Stimulated activated CD4-positive, alpha-beta T cell treated with anti-CD3 and anti-CD28 coated beads, Interleukin-12 subunit alpha, Interleukin-12 subunit beta, amount 100 ng/mL, for 48 hours (primary cell): ENCODE data around the gene MDP1.
"Not testable (repeated sequence)": the region's sequence is repeated elsewhere in the genome, so short reads cannot be mapped to it uniquely, and the experiment has no call there.

ENCODE experiments used
- DNase-seq, 3 donors: peaks; one replicate each; pipeline ENCODE4 v3.0.0-alpha.2; 2020; ENCODE audit warnings: low read depth in 2 of 3, low spot score in 1 of 3

MDP1 gene

DNA sequence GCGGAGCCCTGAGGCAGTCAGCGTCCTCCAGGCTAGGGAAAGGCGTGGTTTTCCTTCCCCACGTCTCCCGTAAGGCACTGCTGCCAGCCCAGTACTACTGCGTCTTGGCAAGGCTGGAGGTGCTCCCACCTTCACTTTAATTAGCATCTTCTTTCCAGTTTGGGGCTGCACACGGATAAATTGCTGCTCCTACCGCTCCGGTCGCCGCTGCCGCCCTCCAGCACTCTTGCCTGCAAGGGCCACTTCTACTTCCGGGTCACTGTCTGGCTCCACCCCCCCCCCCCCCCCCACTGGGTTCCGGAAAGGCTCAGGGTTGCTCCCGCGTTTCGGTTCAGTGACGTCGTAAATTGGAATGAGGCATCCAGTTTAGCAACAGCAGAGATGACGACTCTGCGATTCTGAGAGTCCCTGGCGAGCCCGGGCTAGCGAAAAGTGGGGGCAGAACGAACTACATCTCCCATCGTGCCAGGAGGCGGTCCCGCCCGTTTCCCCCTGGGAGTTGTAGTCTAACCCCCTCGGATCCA lies 16.3 kb upstream of the MDP1 start, which contains the start of gene NEDD8:
Gene NEDD8 (minus strand): TSS at position 247 of the 524 bp plus-strand sequence. CDS start 100 bp downstream, at position 147.
- peak; percentile 86 to 90 (median 90) for DNase-seq

DNA sequence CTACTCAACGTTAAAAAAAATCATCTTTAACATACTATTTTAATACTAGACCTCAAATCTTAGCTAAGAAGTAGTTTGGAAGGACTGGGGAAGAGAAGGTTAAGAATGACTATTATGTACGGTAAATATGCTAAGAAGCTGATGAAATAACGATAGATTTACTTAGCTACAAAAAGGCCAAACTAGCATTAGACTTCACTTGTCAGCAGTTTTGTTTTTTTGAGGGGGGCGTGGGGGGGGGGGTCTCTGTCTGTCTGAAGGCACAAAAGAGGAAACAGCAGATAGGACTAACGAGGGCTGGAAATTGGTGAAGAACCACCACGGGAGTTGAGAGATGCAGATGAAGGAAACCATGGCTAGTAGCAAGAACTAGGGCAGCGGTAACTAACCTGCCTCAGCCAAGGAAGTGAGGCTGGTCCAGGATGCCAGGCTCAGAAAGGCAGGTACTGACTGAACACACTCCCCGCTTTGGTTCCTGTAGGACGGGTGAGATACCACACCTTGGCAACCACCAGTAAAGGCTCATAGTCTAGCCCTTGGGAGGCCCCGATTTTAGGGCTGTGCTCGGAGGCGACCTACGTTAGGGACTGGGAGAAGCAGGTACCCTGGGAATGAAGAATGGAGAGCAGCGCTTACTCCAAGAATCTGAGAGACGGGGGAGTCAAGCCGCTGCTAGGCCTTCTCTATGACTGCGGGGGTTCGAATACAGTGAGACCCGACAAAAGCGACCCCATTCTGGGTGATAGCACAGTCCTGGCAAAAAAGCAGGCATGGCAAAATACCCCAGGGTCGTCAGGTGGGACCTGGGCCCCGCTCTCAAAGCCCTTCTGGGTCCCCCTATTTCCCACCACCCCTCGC lies 15.6 kb upstream of the MDP1 start:
- DNase-seq = no peak

DNA sequence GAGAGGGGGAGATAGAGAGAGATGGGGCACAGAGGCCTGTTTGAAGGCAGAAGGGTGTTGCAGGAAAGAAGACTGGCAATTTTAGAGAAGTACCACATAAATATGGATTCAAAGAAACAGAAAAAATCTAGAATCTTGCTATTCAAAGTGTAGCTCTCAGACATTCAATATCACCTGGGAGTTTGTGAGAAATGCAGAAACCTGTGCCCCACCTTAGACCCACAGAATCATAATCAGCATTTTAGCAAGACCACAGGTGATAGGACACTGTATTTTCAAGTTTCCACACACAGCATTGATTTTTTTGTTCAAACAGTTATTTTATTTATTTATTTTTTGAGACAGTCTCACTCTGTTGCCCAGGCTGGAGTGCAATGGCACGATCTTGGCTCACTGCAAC lies 13.0 kb upstream of the MDP1 start:
- DNase-seq = no peak

DNA sequence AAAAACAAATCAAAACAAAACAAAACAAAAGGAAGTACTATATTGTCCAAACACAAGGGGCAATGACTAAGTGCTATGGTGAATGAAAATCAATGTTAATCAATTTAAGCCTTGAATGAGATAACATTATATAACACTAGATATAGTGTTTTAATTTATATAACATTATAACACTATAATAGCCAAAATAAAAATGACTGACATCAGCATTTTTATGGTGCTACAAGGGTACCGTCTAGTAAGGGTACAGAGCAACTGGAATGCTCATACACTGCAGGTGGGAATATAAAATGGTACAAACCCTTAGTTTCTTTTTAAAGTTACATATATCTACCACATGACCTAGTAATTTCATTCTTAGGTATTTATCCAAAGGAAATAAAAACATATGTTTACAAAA lies 10.6 kb upstream of the MDP1 start:
- no peak for DNase-seq

DNA sequence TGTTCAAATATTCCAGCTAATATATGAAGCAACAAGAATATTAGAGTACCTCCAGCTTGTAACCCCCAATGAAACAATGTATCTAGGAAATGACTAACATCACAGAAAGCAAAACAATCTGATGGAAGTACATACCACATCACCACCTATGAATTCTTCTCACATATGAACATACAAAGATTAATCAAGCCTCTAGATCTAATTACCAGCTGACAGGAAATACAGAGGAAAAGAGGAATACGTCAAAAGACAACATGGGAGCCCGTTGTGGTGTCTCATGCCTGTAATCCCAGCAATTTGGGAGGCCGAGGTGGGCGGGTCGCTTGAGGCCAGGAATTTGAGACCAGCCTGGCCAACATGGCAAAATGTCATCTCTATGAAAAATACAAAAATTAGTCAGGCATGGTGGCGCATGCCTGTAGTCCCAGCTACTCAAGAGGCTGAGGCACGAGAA lies 8.8 kb upstream of the MDP1 start:
- no peak for DNase-seq

DNA sequence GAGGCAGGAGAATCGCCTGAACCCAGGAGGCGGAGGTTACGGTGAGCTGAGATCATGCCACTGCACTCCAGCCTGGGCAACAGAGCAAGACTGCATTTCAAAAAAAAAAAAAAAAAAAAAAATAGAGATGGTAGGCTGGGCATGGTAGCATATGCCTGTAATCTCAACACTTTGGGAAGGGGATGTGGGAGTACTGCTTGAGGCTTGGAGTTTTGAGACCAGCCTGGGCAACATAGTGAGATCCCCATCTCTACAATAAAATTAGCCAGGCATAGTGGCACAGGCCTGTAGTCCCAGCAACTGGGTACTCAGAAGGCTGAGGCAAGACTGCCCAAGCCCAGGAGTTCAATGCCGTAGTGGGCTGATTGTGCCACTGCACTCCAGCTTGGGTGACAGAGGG lies 7.1 kb upstream of the MDP1 start:
- DNase-seq = not testable (repeated sequence)

DNA sequence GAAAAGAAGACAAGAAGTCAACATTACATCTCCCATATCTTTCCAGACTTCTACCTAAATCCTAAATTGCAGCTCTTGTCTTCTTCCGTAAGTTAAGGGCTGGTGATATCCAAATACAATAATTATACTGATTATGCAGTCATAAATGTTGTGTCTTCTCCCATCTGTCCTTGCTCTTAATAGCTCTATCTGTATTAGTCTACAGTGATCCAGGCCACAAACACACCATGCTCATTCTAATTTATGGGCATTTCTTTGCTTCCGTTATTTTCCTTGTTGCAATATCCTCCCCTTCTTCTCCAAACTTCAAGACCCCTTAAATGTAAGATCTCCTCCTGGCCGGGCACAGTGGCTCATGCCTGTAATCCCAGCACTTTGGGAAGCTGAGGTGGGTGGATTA lies 3.7 kb upstream of the MDP1 start:
- DNase-seq = no peak

DNA sequence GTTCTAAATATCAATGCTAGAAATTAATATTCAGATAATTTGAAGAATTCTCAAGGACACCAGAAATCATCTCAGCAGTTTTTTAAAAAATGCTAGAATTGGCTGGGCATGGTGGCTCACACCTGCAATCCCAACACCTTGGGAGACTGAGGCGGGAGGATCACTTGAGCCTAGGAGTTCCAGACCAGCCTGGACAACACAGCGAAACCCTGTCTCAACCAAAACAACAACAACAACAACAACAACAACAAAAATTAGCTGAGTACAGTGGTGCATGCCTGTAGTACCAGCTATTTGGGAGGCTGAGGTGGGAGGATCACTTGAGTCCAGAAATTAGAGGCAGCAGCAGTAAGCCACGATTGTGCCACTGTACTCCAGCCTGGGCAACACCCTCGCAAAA lies 3.2 kb upstream of the MDP1 start:
- DNase-seq = no peak

DNA sequence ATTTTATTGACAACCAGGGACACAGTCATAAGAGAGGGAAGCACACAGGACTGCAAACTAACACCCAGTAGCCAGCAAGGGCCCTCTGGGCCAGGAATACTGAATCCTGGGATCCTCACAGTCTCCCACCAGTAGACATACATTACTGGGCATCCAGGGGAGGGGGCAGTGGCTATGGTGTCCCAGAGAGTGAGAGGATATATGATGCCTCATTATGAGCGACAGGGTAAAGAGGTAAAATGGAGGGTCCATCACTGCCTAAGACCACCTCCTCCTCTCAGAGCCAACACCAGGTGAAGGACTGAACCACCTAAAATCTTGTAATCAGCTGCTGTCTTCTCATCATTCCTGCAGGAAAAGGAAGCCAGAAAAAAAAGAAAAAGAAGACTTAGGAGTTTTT lies 1.0 kb upstream of the MDP1 start:
- DNase-seq = not testable (repeated sequence)

DNA sequence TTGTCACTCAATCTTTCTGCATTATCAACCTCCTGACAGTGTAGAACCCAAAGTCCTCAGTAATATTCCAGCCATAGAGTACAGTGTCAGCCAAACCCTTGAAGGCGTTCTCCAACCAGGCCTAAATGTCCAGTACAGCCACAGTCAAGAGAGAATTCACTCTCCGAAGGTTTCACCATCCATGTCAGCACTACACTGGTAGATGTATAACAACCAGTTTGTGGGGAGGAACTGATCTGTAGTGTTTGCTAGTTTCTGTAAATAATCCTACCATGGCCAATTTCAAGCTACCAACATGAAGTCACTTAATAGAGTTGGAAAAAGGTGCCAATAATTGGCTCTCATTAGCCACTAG lies 456 bp upstream of the MDP1 start:
- no peak for DNase-seq

DNA sequence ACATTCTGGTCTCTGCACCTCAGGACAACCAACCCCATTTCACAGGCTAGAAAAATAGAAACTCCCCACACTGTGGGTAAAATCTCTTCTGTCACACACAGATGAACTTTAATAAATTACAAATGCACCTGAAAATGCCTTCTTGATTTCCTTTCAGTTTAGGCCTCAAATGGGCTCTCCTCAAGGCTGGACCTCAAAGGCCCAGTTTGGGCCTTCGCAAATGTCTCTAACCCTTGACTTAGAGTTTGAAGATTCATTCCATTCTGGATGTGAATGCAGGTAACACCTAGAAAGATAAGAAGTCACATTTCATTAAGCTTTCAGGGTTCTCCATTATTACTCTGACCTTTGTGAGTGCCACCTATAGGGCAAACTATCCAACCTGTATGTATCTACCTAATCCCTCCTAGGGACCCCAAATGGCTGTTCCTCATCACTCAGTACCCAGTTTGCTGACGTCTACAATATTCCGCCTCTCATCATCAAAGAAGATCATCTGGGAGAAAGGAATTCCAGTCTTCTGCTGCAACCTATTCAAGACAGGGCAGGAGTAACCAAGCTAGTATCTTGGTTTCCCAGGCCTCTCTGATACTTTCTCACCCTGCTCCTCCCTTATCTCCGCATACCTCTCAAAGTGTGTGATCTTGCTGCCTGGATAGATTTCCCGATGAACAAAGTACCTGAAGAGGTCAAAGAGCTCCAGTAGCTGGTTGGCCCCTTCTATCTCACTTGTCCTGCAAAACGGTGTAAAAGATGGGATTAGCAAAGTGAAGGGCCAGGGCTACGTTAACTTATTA lies 1.8 kb downstream of the MDP1 start:
- DNase-seq = no peak

DNA sequence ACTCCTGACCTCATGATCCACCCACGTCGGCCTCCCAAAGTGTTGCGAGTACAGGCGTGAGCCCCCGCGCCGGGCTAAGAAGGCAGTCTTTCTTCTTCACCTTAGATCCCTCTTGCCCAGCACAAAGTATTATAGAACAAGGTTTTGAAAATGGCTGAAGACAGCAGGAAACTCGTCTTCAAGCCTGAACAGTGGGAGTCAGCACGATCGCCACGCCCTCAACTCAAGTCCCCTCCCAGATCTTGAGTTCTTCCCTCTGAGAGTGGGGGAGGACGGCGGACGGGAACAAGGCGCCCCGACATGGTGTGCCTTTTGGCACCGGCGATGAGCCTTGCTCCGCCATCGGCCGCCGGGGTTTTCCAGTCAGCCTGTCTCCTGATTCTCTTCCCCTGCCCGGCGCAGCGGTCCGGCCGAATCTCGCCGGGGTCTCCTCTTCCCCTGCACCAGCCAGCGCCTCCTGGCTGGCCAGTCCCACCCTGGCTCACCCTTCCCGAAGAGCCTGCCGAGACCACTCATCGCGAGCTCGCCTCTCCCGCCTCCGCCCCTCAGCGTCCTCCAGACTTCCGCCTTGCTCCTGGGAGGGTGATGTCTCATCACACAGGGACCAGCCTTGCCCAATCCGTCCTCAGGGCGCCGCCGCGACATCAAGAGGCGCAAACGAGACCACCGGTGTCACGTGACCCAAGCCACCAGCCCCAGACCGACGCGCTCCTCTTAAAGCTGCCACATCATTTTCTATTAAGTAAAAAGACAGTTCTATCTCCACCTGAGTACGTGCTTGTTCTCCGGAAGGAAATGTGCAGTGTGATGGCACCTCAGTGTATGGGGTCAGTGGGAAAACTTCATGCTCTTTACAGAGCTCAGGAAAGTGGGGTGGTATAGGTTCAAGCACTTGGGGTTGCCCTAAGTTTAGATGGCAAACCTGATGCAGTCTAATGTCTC lies 2.7 kb downstream of the MDP1 start, which contains the start of gene CHMP4A:
Gene CHMP4A (minus strand): TSS at position 565 of the 942 bp plus-strand sequence. CDS start 49 bp downstream, at position 516.
- peak; percentile 94 to 97 (median 97) for DNase-seq

DNA sequence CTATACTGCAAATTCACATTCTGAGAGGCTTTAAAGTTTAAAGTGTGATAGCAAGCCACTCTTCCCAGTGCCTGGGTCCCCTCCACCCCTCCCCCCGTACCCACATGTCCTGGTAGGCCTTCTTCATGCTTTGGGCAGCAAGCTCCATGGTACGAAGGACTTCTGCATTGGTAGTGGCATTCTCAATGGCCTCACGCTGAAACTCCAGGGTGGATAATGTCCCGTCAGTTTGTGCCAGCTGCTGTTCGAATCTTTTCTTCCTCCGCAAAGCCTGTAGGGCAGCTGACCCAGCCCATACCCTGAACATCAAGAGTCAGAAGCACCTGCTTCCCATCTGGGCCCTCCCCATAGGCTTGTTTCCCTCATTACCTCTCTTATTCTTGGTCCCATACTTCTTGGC lies 4.6 kb downstream of the MDP1 start:
- DNase-seq = no peak

DNA sequence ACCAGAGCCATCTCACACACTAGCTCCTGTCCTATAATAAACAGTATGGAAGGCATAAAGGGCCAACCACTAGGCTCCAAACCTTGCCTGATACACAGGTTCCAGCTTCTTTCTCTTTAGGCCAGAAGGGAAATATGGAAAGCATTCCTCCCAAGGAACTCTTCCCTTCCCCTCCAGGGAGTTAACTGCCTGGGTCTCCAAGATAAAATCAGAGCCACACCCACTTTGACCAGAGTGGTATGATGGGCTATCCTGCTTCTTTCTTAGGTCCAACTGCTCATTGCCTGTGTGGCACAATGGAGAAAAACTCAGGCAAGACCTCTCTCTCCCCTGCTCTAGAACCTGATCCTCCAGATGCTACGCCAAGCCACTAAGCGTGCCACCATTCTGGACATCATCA lies 8.2 kb downstream of the MDP1 start:
- no peak for DNase-seq

DNA sequence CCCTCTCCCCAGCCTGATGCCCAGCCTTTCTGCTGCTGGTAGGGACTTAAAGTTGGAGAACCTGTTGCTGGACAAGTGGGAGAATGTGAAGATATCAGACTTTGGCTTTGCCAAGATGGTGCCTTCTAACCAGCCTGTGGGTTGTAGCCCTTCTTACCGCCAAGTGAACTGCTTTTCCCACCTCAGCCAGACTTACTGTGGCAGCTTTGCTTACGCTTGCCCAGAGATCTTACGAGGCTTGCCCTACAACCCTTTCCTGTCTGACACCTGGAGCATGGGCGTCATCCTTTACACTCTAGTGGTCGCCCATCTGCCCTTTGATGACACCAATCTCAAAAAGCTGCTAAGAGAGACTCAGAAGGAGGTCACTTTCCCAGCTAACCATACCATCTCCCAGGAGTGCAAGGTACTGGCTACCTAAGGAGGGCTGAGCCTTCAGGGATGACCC lies 8.7 kb downstream of the MDP1 start:
- DNase-seq = no peak

DNA sequence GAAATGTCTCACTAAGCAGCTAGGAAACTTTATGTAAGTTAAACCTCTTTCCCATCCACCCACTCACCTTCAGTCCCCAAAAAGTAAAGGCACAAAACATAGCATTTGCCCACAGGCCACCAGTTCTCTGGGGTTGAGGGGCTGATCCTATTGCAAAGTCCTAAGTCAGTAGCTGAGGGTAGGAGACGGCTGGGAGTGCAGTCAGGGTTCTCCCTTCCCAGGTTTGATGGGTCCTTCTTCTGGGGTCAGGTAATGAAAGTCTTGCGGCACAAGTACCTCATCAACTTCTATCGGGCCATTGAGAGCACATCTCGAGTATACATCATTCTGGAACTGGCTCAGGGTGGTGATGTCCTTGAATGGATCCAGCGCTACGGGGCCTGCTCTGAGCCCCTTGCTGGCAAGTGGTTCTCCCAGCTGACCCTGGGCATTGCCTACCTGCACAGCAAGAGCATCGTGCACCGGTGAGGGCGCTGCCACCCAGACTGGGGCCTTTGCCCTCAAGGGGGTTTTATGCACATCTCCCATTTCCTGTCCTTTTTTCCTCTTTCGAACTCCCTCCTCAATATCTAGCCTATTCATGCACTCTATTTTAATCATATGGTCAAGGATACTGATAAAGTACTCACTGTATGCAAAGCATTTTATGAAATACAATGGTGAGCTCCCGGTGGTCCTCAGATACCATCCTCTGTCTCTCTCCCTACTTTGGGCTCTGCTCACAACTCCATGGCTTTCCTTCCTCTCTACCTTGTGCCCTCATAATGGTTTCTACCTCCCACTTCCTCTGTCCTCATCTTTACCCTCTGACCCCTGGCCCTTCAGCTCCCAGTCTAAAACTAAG lies 9.4 kb downstream of the MDP1 start:
- no peak for DNase-seq

DNA sequence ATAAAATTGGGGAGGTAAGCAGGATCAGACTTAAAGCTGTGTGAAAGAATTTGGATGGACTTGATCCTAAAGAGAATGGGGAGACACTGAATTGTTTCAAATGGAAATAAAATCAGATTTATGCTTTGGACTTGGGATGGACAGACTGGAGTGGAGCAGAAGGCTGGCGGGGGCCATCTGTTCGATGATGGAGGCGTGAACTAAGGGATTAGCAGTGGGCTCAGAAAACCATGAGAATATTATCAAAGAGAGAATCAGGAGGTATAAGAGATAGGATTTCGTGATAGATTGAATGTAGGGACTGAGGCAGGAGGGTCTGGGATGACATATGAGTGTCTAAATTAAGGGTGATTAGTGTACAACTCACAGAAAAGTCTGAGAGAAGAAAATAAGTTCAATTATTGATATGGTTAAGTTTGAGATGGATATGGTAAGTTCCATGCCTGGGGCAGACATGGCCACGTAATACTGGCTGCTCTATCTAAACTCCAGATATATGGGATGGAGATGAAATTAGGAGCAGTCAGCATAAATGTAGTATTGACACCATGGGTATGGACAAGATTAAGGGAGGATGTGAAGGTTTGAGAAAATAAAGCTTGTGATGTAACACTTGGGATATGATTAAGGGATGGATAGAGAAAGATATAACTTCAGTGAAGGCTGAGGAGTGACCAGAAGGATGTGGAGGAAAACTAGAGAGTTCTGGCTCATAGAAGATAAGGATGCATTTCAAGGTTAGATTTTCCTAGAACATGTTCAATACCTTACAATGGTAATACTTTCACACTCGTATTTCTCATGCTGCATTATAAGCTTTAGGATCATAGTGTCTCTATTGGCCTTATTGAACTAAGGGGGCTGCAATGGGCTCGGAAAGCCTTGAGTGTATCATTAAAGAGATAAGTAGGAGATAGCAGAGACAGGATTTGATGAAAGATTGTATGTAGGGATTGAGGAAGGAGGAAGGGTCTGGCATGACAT lies 11.4 kb downstream of the MDP1 start:
- no peak for DNase-seq

DNA sequence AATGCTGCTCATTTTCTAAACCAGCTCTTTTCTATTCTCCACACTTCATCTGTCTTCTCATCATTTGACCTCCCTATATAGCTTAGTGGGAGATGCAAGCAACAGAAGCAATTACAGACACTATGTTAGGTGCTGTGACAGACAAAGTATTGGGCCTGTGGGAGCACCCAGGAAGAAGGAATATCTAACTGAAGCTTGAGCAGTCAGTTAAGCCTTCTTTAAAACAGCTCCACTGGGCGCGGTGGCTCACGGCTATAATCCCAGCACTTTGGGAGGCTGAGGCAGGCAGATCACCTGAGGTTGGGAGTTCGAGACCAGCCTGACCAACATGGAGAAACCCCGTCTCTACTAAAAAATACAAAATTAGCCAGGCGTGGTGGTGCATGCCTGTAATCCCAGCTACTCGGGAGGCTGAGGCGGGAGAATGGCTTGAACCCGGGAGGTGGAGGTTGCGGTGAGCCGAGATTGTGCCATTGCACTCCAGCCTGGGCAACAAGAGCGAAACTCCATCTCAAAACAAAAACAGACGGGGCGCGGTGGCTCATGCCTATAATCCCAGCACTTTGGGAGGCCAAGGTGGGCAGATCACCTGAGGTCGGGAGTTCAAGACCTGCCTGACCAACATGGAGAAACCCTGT lies 12.5 kb downstream of the MDP1 start:
- not testable (repeated sequence) for DNase-seq
